Calu3 (cell line): Measurements from ENCODE around the gene ORMDL2. TPM values are rescaled to one million over a fixed set of nuclear protein-coding genes. Genes with fewer than 3 reads are reported as not detected.
A peak's percentile ranks its signal among the peaks of the same experiment; 100 is the strongest.

Experiments
- BruUV-seq: library from RNA; stranded (reverse); fragments of 400-500 nt; replicated peaks from 2 replicates; lab custom pipeline; 2021; lab: Mats Ljungman, UMichigan
- CTCF ChIA-PET: fragments of 300-600 bp; sonication (Branson Sonifier 250); formaldehyde crosslinking; loops from one replicate; lab custom pipeline; 2022; ENCODE audit warnings: antibody characterized with exemption; lab: Charles Lee
- DNase-seq: peaks from one replicate; pipeline ENCODE4 v3.0.0; 2022
- H3K27ac Mint-ChIP-seq: one replicate; pipeline ENCODE4 v1.8.0; 2022; ENCODE audit warnings: mixed read lengths; ENCODE audit not compliant: unreplicated experiment
- H3K27me3 Mint-ChIP-seq: one replicate; pipeline ENCODE4 v1.8.0; 2022; ENCODE audit warnings: mixed read lengths; ENCODE audit not compliant: unreplicated experiment
- H3K36me3 Mint-ChIP-seq: one replicate; pipeline ENCODE4 v1.8.0; 2022; ENCODE audit warnings: mild to moderate bottlenecking, moderate library complexity, mixed read lengths; ENCODE audit not compliant: insufficient read depth, unreplicated experiment
- H3K4me1 Mint-ChIP-seq: one replicate; pipeline ENCODE4 v1.8.0; 2022; ENCODE audit warnings: mild to moderate bottlenecking, low read depth, mixed read lengths; ENCODE audit not compliant: unreplicated experiment
- H3K4me3 Mint-ChIP-seq: one replicate; pipeline ENCODE4 v1.8.0; 2022; ENCODE audit warnings: mild to moderate bottlenecking, low read depth, moderate library complexity, mixed read lengths; ENCODE audit not compliant: unreplicated experiment
- H3K9me3 Mint-ChIP-seq: one replicate; pipeline ENCODE4 v1.8.0; 2022; ENCODE audit warnings: low read depth, mixed read lengths; ENCODE audit not compliant: unreplicated experiment
- intact Hi-C: fragments of 100-400 bp; cut with micrococcal nuclease; formaldehyde crosslinking; loops from one replicate; pipeline ENCODE4 v1.10.0; 2022; ENCODE audit not compliant: unreplicated experiment
- total RNA-seq: library from RNA; stranded (reverse); gene quantifications from 2 replicates; pipeline ENCODE4 v1.2.3, GENCODE V29; 2022
- TF ChIP-seq, protein P1 (sequence below): fragments of 200-600 bp; IDR thresholded peaks from one replicate; pipeline ENCODE4 v1.8.0; 2022; ENCODE audit warnings: antibody characterized with exemption; ENCODE audit not compliant: unreplicated experiment

The ORMDL2 gene
- total RNA-seq, 1 experiment from 2014 or later: 93.6 TPM

- TF ChIP-seq, protein P1, sequence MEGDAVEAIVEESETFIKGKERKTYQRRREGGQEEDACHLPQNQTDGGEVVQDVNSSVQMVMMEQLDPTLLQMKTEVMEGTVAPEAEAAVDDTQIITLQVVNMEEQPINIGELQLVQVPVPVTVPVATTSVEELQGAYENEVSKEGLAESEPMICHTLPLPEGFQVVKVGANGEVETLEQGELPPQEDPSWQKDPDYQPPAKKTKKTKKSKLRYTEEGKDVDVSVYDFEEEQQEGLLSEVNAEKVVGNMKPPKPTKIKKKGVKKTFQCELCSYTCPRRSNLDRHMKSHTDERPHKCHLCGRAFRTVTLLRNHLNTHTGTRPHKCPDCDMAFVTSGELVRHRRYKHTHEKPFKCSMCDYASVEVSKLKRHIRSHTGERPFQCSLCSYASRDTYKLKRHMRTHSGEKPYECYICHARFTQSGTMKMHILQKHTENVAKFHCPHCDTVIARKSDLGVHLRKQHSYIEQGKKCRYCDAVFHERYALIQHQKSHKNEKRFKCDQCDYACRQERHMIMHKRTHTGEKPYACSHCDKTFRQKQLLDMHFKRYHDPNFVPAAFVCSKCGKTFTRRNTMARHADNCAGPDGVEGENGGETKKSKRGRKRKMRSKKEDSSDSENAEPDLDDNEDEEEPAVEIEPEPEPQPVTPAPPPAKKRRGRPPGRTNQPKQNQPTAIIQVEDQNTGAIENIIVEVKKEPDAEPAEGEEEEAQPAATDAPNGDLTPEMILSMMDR: no peak
- Mint-ChIP-seq H3K4me1 (peaks cover 56% of the 10 kb centered on the region), H3K9me3 (no peaks in the 10 kb centered on the region), H3K27me3 (no peaks in the 10 kb centered on the region), H3K27ac (peak overlapping the region; percentile 84), H3K36me3 (peaks cover 38% of the 10 kb centered on the region), H3K4me3 (no peak overlapping the region)
- CTCF ChIA-PET: interaction anchor here (0.6 to 1.9 kb wide), 6 partner anchors 35 to 132 kb away, joined by 3 to 9 read pairs (median 6); no protein-coding TSS in a partner anchor
- intact Hi-C loops: no loop called here
- no peak for DNase-seq
- BruUV-seq: no TSS peak
Observed at GRCh38 chr12:55823419-55823818, 5.6 kb downstream of the ORMDL2 start.

- CTCF ChIA-PET: interaction anchor here (0.7 kb wide), 1 partner anchor 15 kb away, joined by 11 read pairs; no protein-coding TSS in a partner anchor
- DNase-seq: no peak
- TF ChIP-seq, protein P1: no peak
- peak overlapping the region; percentile 8 for H3K4me3 Mint-ChIP-seq
- H3K27ac Mint-ChIP-seq: peak overlapping the region; percentile 50
- BruUV-seq: no TSS peak
- H3K36me3 Mint-ChIP-seq: peaks cover 50% of the 10 kb centered on the region
- H3K27me3 Mint-ChIP-seq: no peaks in the 10 kb centered on the region
- H3K9me3 Mint-ChIP-seq: no peaks in the 10 kb centered on the region
- peaks cover 46% of the 10 kb centered on the region for H3K4me1 Mint-ChIP-seq
- intact Hi-C loops: loop anchor here (5.0 kb wide), 1 partner anchor 83 kb away; no protein-coding TSS in a partner anchor
Observed at GRCh38 chr12:55824726-55825125, 6.9 kb downstream of the ORMDL2 start.

DNA sequence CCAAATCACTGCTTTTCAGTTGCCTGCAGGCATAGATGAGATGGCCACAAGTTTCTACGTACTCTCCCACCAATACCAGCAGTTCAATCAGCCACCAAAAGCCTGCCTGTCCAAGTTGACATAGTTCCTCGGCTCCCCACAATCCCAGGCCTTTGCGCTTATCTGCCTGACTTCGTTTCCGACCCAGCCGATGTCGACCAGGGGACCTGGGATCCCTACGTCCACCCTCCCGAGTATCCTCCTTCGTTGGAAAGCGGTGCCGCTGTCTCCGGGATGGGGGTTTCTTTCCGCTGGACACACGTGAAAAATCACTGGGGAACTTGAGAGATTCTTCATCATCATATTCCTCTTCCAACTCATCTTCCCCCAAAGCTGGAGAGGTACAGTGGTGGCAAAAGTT, 10.0 kb downstream of the ORMDL2 start:
- no peaks in the 10 kb centered on the region for H3K27me3 Mint-ChIP-seq
- H3K27ac Mint-ChIP-seq: peak overlapping the region; percentile 84
- peaks cover 56% of the 10 kb centered on the region for H3K36me3 Mint-ChIP-seq
- BruUV-seq: TSS peak; percentile 56
- CTCF ChIA-PET: interaction anchor here (1.5 kb wide), 1 partner anchor 10 kb away, joined by 4 read pairs; the partner anchor contains the start of genes ORMDL2 and SARNP
- H3K9me3 Mint-ChIP-seq: no peaks in the 10 kb centered on the region
- peaks cover 46% of the 10 kb centered on the region for H3K4me1 Mint-ChIP-seq
- no peak for DNase-seq
- intact Hi-C loops: loop anchor here (2.0 to 5.0 kb wide), 2 partner anchors 79 to 99 kb away; partner anchors contain the start of gene PYM1
- peak overlapping the region; percentile 91 for H3K4me3 Mint-ChIP-seq
- TF ChIP-seq, protein P1: no peak

DNA sequence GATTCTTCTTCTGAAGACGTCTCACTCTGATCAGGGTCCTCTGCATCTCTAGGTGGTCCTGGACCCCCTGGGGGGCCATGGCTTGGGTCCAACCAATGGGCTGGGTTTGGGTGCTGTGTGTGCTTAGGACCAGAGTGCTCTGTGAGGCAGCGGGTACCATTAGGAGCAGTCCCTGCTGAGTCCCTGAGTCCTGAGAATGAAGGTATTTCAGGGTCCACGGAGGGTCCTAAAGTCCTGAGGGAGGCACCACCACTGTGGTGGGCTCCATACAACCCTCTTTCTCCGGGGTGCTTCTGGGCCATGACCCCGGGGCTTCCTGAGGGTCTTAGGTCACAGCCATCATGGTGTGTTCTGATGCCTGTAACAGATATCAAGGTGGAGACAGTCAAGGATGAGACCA, 10.5 kb downstream of the ORMDL2 start:
- CTCF ChIA-PET: no interaction called here
- intact Hi-C loops: loop anchor here (2.0 to 5.0 kb wide), 2 partner anchors 79 to 98 kb away; partner anchors contain the start of gene PYM1

More for the DNA sequence above, 10.5 kb downstream of the ORMDL2 start:
- Mint-ChIP-seq H3K4me1 (peaks cover 41% of the 10 kb centered on the region), H3K27me3 (no peaks in the 10 kb centered on the region), H3K27ac (peak overlapping the region; percentile 84), H3K9me3 (no peaks in the 10 kb centered on the region), H3K36me3 (peaks cover 56% of the 10 kb centered on the region), H3K4me3 (peak overlapping the region; percentile 91)
- BruUV-seq: no TSS peak
- TF ChIP-seq, protein P1: no peak
- no peak for DNase-seq
